GM20000 (cell line): ENCODE measurements around the gene HLA-E.

ENCODE experiments used
- DNase-seq: peaks from one replicate; pipeline ENCODE4 v3.0.0; 2012; ENCODE audit warnings: low spot score
- CTCF ChIP-seq: IDR thresholded peaks from 2 replicates; pipeline ENCODE4 v1.5.1; 2012; ENCODE audit warnings: mild to moderate bottlenecking, control low read depth; ENCODE audit errors: extremely low read depth, missing control alignments

HLA-E gene

GRCh38 chr6:30489081-30490025 lies at the start of gene HLA-E:
HLA-E (plus strand) TSS chr6:30489509; CDS start chr6:30489532, 23 bp downstream.
- TF ChIP-seq CTCF, result no peak

GRCh38 chr6:30441171-30441570 lies 48.1 kb upstream of the HLA-E start:
- no peak for DNase-seq
- no peak for TF ChIP-seq CTCF

More at GRCh38 chr6:30489081-30490025, at the start of gene HLA-E:
- peak; percentile 93 for DNase-seq

- no peak for TF ChIP-seq CTCF
- DNase-seq, result no peak
Measured at GRCh38 chr6:30443657-30444450, 45.5 kb upstream of the HLA-E start.

- DNase-seq, result no peak
- no peak for TF ChIP-seq CTCF
Measured at GRCh38 chr6:30444451-30444742, 44.9 kb upstream of the HLA-E start.

GRCh38 chr6:30446259-30446658 lies 43.0 kb upstream of the HLA-E start:
- no peak for DNase-seq

GRCh38 chr6:30447237-30447636 lies 42.1 kb upstream of the HLA-E start:
- no peak for DNase-seq
- no peak for TF ChIP-seq CTCF

More at GRCh38 chr6:30446259-30446658, 43.0 kb upstream of the HLA-E start:
- TF ChIP-seq CTCF, result no peak

GRCh38 chr6:30450548-30450908 lies 38.8 kb upstream of the HLA-E start:
- no peak for DNase-seq
- no peak for TF ChIP-seq CTCF
